ENCODE results near the gene SLC39A7.
"Not testable (repeated sequence)": the region's sequence is repeated elsewhere in the genome, so short reads cannot be mapped to it uniquely, and the experiment has no call there.

SLC39A7 gene

DNA sequence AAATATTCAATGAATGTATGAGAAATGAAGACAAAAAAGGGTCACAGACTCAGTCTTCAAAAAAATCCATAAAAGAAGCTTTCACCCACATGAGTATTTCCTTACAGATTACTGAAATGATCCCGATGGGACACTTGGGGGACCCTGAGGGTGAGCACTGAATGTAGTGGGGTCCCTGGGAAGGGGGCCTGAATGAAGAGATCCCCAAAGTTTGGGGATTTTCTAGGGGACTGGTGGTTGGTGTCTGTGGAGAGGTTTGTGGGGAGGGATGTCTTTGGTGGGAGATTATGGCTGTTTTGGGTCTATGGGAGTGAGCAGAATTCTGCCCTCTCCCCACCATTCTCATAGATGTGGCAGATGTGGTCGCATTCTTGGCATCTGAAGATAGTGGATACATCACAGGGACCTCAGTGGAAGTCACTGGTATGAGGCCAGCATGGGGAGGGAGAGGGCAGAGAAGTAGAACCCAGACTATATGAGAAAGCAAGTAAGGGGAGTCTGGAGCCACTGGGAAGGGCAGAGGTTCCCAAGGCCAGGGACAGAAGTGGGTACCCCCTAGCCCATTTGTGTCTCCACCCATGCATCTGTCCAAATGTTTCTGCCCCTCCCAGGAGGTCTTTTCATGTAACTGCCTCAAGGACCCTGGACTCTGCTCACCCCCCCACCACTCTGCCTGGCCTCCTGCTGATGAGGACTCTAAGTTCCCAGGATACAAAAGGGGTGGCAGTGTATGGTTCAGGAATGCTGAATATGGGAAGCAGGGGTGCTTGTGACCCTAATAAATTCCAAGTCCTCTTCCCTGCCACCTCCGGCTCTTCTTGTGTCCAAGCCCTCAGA lies 5.6 kb downstream of the SLC39A7 start:
- no peak for DNase-seq

DNA sequence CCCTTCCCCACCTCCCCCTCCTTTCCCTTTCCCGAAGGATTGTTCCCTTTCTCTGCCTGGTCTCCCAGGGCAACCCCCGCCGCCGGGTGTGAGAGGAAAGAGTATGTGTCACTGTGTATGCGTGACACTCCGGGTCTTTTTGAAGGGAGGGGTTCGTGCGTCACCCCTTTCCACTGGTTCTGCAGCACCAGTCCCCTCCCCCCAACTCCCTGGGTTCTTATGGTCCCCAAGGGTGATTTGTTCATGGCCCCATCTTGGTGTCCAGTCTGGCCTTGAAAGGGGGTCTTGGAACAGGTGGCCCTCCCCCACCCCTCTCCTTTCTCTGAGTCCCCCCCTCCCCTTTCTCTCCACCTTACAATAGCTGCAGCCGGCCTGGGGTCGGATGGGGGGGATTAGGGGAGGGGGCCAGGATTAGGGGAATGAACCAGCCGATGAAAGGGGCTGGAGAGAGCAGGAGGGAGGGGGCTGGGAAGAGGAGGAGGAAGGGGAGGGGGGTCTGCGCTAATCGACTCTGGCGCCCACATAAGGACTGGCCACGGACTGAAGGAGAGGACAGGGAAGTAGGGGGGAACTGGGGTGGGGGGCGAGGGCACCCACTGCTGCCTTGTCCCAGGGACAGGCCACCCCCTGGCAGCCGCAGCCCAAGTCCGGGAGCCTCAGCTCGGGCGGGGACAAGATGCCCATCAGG lies 6.3 kb downstream of the SLC39A7 start:
- no peak for DNase-seq

- no peak for DNase-seq
These were observed 7.0 kb downstream of the SLC39A7 start for GRCh38 chr6:33207552-33208090.

DNA sequence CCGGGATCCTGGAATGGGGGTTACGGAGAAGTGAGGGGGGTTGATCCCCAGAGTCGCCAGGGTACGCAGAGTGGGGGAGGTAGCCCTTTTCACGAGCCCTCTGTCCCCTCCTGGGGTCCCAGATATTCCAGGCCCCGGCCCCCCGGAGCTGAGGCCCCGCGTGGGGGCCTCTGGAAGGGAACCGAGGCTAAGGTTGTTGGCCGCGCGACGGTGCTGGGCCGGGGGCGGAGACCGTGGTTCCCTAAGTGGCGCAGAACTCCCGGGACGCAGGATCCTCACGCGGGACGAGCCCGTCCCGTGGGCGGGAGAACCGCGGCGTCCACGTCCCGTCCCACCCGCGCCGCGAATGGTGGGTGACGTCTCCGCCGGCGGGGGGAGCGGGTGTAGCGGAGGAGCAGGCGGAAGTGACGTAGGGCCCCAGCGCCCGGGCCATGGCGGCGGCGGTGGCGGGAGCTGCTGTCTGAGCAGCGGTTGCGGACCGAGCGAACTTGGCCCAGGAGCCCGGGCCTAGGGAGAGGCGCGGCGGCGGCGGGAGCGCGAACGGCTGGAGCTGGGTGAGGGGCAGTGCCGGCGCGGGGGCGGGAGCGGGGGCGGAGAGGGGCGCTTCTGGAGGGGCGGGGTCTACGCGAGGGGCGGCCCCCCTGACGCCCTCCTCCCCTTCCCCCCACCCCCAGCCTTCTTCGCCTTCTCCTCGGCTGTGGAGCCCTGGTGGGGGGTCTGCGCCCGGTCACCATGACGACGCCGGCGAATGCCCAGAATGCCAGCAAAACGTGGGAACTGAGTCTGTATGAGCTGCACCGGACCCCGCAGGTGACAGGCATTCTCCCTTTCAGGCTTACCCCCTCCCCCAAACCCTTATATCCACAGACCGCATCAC lies 7.7 kb downstream of the SLC39A7 start, which contains the start of gene RING1:
Gene RING1 (plus strand): TSS at position 410 of the 877 bp plus-strand sequence. CDS start 323 bp downstream, at position 733.
- peak; percentile 79 for DNase-seq

DNA sequence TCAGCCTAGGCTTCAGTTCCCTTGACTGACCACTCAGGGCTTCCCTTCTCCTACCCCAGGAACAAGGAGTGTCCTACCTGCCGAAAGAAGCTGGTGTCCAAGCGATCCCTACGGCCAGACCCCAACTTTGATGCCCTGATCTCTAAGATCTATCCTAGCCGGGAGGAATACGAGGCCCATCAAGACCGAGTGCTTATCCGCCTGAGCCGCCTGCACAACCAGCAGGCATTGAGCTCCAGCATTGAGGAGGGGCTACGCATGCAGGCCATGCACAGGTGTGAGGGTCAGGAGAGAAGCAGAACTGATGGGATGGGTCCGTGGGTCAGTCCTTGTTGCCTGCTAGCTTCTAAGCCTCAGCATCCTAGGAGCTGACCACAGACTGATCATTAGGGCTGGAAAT lies 9.2 kb downstream of the SLC39A7 start:
- DNase-seq: no peak

GRCh38 chr6:33211136-33211535 lies 10.5 kb downstream of the SLC39A7 start:
- DNase-seq: no peak

DNA sequence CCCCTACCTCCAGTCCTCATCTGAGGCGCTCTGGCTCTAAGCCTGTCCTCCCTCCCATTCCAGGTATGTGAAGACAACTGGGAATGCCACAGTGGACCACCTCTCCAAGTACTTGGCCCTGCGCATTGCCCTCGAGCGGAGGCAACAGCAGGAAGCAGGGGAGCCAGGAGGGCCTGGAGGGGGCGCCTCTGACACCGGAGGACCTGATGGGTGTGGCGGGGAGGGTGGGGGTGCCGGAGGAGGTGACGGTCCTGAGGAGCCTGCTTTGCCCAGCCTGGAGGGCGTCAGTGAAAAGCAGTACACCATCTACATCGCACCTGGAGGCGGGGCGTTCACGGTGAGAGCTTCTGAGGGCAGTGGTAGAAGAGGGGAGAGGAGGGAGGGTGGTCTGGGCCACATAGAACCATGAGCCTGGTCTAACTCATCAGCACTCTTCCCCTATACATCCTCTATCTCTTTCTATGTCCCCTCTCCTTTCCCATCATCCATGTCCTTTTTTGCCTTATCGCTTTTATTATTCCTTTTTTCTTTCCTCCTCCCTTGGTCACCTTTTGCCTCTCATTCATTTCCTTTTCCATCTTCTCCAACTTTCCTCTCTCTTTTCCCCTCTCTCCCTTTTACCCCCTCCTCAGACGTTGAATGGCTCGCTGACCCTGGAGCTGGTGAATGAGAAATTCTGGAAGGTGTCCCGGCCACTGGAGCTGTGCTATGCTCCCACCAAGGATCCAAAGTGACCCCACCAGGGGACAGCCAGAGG lies 11.2 kb downstream of the SLC39A7 start:
- no peak for DNase-seq

DNA sequence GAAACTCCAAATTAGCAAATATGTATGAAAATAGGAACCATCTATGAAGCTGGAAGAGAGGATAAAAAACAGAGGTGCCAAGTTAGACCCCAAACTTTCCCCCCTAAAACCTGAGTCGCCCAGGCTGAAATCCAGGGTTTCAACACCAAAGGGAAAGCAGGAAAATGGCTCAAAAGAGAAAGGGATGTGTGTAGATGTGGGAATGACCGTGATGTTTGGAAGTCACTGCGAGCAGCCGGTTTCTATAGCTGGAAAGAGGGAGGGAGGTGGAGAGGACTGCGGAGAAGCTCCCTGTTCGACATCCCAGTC lies 12.1 kb downstream of the SLC39A7 start:
- DNase-seq: no peak

DNA sequence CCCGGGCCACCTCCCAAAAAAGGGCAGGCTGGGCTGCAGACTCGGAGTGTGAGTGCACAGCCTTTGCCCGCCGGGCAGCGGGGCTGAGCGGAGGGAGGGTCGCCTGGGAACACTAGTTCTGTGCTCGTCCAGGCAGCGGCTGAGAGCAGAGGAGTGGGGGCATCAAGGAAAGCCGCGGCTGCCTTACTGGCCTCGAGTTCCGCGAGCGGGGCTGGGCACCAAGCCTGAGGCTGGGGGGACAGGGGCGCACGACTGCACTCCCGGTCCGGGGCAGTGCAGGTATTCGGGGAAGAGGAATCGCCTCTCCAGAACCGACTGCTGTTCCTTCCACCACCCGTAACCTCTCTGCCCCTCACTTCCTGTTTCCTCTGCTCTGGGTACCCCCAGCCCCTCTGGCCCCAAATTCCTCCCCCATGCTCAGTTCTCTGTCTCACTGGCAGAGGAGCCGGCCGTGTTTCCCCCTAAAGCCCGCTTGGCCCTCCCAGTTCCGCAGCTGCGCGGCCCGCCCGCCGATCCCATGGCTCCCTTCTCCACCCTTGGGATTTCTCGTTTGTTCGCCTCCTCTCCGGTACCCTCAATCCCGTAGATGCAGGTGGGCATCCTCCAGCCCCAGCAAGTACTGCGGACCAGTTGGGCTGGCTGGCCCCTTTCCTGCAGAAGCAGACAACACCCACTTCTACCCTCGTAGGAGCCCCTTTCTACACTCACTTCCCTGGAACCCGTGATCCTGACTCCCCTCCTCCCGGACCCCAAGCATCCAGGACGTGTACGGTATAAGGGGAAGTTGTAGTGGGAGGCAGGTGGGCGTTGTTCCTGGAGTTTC lies 12.7 kb downstream of the SLC39A7 start:
- DNase-seq: no peak

DNA sequence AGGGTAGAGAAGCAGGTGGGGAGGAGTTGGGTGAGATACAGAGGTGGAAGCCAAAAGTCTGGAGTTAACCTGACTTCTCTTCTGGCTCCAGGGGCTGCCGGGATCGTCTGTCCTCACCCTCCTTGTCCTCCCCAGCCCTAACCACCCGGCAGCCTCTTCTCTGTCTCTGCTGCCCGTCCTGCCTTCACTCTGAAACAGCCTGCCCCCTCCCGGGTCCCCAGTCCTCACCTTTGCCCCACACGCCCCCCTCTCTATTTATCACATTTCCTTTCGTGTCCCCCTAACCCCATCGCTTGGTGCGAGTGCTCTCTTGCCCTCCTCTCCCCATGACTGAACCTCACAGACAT lies 13.3 kb downstream of the SLC39A7 start:
- DNase-seq: no peak

DNA sequence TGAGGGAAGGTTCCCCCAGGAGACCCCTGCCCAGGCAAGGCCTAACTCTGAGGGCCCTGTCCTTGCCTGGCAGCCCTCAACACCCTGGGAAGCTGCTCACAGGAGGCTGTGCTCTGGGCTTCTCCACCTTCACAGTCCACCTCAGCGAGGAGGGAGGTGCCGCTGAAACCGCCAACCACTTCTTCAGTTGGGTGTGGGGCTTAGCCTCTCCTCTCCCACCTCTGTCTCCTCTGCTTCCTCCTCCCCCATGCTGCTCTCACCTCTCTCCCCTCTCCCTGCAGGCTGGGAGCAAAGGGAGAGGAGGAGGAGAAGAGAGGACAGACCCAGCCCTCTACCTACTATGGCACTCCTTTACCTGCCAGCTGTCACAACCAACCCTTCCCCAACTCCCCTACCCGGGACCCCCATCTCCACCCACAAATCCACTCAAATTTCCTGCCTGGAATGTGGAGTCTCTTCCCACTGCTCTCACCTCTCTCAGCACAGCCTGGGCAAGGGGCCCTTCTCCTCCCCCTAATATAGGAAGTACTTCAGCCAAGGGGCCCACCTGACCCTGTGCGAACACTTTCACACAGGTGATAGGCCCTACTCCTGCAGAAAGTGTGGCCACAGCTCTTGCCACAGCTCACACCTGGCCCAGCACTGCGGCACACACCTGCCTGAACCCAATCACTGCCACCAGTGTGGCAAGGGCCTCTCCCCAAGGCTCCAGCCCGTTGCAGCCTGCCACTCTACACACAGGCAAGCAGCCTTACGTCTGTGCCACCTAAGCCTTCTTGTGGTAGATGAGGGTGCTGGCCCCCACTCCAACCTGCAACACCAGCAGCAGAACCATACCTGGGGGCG lies 14.8 kb downstream of the SLC39A7 start:
- DNase-seq: no peak

DNA sequence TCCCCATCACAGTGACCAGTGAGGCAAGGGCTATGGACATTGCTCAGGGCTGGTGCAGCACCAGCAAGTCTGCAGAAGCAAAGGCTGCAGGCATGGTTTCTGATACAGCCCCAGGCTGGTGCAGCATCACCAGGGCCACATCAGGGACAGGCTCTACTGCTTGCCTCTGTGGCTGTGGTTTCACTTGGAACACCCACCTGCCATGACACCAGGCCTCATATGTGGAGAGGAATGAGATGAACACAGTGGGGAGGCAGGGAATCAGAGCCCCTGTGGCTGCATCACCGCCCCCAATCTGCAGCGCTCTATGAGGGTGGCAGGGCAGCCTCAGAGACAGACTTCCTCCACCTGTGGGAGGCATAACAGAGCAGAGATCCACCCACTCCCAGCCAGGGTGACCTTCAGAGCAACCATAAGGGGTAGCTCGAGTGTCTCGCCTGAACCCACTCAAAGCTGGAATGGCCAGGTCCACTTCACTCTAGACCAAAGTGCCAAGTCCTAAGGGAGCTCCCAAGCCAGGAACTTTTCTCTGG lies 15.5 kb downstream of the SLC39A7 start:
- DNase-seq: no peak

- no peak for DNase-seq
These were observed 16.6 kb downstream of the SLC39A7 start for GRCh38 chr6:33217246-33217645.

- DNase-seq: no peak
These were observed 17.0 kb downstream of the SLC39A7 start for GRCh38 chr6:33217681-33218080.

GRCh38 chr6:33226503-33227120 lies 25.9 kb downstream of the SLC39A7 start:
- DNase-seq: not testable (repeated sequence)

DNA sequence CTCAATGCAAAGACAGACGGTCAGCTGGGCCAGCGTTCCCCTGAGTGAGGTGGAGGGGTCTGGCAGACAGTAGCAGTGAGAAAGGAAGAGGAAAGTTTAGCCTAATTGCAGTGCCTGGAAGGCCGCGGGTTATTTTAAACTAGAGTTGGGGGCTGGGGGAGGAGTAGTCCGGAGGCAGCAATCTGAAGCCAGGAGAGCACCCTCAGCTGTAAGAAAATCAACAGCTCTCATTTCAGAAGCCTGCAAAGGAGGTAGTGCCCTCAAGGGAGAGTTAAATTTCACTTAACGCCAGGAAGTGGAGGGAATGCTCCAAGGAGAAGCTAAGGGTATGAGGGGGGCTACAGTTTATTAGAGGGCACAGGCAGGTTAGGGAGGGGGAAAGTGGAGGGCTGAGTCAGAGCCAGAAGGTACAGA lies 34.6 kb downstream of the SLC39A7 start:
- DNase-seq: no peak

DNA sequence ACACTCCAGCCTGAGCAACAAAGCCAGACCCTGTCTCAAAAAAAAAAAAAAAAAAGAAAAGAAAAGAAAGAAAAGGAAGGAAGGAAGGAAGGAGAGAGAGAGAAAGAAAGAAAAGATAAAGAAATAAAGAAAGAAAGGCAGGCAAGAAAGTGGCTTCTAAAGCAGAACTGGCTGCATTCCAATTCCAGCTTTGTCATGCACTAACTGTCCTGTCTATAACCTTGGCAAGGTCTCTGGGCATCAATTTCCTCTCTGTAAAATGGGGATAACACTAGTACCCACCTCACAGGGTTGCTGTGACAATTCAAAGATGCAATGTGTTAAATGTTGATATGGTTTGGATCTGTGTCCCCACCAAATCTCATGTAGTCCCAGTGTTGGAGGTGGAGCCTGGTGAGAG lies 35.7 kb downstream of the SLC39A7 start:
- DNase-seq: no peak

DNA sequence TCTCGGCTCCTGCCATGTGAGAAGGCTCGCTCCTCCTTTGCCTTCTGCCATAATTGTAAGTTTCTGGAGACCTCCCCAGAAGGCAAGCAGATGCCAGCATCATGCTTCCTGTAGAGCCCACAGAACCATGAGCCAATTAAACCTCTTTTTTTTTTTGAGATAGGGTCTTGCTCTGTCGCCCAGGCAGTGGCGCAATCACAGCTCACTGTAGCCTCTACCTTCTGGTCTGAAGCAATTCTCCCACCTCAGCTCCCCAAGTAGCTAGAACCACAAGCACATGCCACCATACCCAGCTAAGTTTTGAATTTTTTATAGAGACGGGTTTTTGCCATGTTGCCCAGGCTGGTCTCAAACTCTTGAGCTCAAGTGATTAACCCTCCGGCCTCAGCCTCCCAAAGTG lies 36.2 kb downstream of the SLC39A7 start:
- no peak for DNase-seq

GRCh38 chr6:33237741-33238140 lies 37.1 kb downstream of the SLC39A7 start:
- no peak for DNase-seq

DNA sequence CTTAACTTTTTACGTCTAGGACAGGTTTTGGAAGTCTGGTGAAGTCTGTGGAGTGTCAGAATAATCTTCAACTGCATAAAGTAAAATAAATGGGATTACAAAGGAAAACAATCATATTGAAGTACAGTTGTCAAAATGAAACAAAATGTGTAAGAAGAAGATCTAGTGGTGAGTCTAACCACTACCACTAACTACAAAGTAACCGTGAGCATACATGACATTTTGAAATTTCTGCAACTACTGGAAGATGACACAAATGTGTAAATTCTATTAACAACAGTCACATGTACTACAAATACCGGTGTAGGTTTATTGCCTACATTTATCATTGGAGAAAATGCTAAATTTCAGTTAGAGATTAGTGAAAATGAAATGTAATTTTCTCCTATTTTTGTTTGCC lies 41.3 kb downstream of the SLC39A7 start:
- no peak for DNase-seq

Measured in activated gamma-delta T cell (primary cell).